ENCODE measurements around the gene WDR55. TPM values are rescaled to one million over a fixed set of nuclear protein-coding genes. Genes with fewer than 3 reads are reported as not detected.
"Not testable (repeated sequence)": the region's sequence is repeated elsewhere in the genome, so short reads cannot be mapped to it uniquely, and the experiment has no call there.

Gene WDR55
- total RNA-seq, 3 donors from 2014 or later (not counting 1 experiment from before 2014, with no cell fraction given) = 42.3 to 45.1 (median 43.3) TPM

DNA sequence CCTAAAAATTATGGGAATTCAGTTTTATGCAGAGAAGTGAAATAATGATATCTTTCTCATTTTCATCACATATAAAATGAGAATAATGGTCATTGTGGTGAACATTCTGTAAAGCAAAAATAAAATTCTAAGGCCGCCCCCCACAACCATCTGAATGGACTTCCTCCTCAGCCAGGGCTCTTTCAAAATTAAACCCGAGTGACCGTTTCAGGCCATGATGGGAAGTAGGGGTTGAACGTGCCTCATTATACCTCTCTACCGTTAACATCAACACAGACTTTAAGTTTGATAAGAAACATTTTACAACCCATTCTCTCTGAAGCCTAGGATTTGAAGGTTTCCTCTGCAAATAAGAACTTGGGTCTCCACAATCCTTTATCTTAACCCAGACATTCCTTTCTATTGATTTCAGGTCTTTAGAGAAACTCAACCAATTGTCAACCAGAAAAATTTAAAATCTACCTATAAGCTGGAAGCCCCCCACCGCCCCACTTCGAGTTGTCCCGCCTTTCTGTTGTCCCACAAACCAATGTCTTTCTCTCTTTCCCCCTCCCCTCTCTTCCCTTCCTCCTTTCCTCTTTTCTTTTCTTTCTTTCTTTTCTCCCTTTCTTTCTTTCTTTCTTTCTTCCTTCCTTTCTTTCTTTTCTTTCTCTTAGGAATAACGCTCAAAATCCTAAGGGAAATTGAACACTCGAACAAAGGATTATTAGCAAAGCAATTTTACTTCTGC lies 27.2 kb upstream of the WDR55 start:
- ATAC-seq = no peak
- DNase-seq = no peak
- H3K36me3 Mint-ChIP-seq = no peaks in the 10 kb centered on the region
- peak overlapping the region; percentile 28 for H3K4me3 Mint-ChIP-seq
- Histone ChIP-seq H3K27me3 (ENCODE audit: control insufficient read depth, insufficient read depth, low read length) (no peaks in the 10 kb centered on the region), H3K9me3 (ENCODE audit: control insufficient read depth, insufficient read depth, low read length) (no peaks in the 10 kb centered on the region), H3K4me1 (ENCODE audit: control insufficient read depth, insufficient read depth, low read length) (peaks cover 27% of the 10 kb centered on the region), H3K27ac (ENCODE audit: low read length) (no peak overlapping the region), H3K36me3 (ENCODE audit: control insufficient read depth, insufficient read depth, low read length) (peaks cover under 1% of the 10 kb centered on the region), H3K4me3 (ENCODE audit: low read length) (no peak overlapping the region)
- H3K27me3 Mint-ChIP-seq (ENCODE audit: low read depth in 2 of 2) = no peaks in the 10 kb centered on the region
- H3K9me3 Mint-ChIP-seq = no peaks in the 10 kb centered on the region
- H3K27ac Mint-ChIP-seq = peak overlapping the region in 1 of 2 donors; percentile 95
- 92% methylated on average over 9 of the region's 10 CpGs for WGBS (ENCODE audit: insufficient coverage)
- TF ChIP-seq, protein P1, sequence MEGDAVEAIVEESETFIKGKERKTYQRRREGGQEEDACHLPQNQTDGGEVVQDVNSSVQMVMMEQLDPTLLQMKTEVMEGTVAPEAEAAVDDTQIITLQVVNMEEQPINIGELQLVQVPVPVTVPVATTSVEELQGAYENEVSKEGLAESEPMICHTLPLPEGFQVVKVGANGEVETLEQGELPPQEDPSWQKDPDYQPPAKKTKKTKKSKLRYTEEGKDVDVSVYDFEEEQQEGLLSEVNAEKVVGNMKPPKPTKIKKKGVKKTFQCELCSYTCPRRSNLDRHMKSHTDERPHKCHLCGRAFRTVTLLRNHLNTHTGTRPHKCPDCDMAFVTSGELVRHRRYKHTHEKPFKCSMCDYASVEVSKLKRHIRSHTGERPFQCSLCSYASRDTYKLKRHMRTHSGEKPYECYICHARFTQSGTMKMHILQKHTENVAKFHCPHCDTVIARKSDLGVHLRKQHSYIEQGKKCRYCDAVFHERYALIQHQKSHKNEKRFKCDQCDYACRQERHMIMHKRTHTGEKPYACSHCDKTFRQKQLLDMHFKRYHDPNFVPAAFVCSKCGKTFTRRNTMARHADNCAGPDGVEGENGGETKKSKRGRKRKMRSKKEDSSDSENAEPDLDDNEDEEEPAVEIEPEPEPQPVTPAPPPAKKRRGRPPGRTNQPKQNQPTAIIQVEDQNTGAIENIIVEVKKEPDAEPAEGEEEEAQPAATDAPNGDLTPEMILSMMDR (IDR thresholded peaks at IDR 0.05) = no peak
- intact Hi-C loops (cut with micrococcal nuclease) = loop anchor here (2.0 kb wide), 2 partner anchors 73 to 235 kb away; partner anchors contain the start of genes APBB3 and SLC35A4
- peaks cover 24 to 44% of the 10 kb centered on the region in 2 donors for H3K4me1 Mint-ChIP-seq

DNA sequence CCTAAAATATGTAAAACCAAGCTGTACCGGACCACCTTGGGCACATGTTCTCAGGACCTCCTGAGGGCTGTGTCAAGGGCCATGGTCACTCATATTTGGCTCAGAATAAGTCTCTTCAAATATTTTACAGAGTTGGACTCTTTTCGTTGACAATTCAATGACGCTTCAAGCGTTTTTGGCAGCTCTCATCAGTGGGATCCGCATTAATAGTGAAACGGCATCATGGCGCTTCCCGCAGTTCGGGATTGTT lies 25.9 kb upstream of the WDR55 start:
- 28% methylated on average over 9 of the region's 9 CpGs for WGBS (ENCODE audit: insufficient coverage)

DNA sequence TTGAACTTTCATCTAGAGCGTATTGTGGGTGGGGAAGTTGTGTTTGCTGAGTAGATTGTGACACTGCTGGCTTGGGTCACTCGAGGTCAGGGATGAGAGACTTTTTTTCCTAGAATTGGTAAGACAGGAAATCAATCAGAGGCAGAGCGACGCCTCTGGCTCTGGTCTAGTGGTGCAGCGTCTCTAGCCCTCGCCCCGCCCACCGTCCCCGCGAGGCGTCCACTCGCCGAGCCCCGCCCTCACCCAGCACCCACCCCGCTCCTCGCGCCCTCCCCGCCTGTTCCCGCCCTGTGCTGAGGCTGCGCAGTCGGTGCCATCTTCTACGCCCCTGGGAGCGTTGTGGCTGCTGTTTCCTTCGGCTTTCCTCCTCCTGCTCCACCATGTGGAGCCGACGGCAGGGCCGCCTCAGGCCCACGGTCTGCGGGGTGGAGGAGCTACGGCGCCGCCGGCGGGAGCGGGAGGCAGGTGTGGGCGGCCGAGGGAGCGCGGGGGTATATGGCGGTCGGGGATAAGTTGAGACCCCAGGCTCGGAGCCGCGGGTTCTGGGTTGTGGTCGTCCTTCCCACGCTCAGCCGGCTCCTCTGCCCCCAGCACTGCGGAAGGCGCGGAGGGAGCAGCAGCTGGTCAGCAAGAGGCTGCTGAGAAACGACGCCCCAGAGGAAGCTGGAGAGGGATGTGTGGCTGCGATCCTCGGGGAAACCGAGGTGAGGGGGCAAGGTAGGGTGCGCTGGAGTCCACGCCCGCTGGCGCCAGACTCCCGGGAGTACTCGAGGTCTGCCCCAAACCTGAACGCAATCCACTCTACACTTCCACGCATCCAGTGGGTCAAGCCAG lies 25.3 kb upstream of the WDR55 start, which contains the start of gene TMCO6:
Gene TMCO6, plus strand, starts transcription at position 304 of the 834 bp plus-strand sequence. Its CDS starts 77 bp downstream, at position 381.
- peaks cover 15 to 35% of the 10 kb centered on the region in 2 donors for H3K4me1 Mint-ChIP-seq
- DNase-seq = peak; percentile 94 to 98
- intact Hi-C loops (cut with micrococcal nuclease) = loop anchor here (1.0 to 2.0 kb wide), 4 partner anchors 8 to 237 kb away; partner anchors contain the start of genes APBB3, EIF4EBP3, IK and NDUFA2
- peak within 1 kb of the TSS; percentile 65 for H3K4me3 ChIP-seq (ENCODE audit: low read length)
- TF ChIP-seq, protein P1 (IDR thresholded peaks at IDR 0.05) = peak; percentile 61
- no peaks in the 10 kb centered on the region for H3K27me3 ChIP-seq (ENCODE audit: control insufficient read depth, insufficient read depth, low read length)
- H3K4me3 Mint-ChIP-seq = peak within 1 kb of the TSS; percentile 92
- H3K27ac ChIP-seq (ENCODE audit: low read length) = peak within 1 kb of the TSS; percentile 84
- no peaks in the 10 kb centered on the region for H3K36me3 Mint-ChIP-seq
- H3K27me3 Mint-ChIP-seq (ENCODE audit: low read depth in 2 of 2) = no peaks in the 10 kb centered on the region
- peaks cover 18% of the 10 kb centered on the region for H3K4me1 ChIP-seq (ENCODE audit: control insufficient read depth, insufficient read depth, low read length)
- WGBS (ENCODE audit: insufficient coverage) = under 1% methylated on average over 63 of the region's 63 CpGs
- H3K27ac Mint-ChIP-seq = peak within 1 kb of the TSS; percentile 93 to 95
- H3K36me3 ChIP-seq (ENCODE audit: control insufficient read depth, insufficient read depth, low read length) = peaks cover 15% of the 10 kb centered on the region
- peak; percentile 98 to 100 (median 99) for ATAC-seq
- no peaks in the 10 kb centered on the region for H3K9me3 ChIP-seq (ENCODE audit: control insufficient read depth, insufficient read depth, low read length)
- no peaks in the 10 kb centered on the region for H3K9me3 Mint-ChIP-seq

More for the DNA sequence above, 25.9 kb upstream of the WDR55 start:
- H3K27ac ChIP-seq (ENCODE audit: low read length) = peak overlapping the region; percentile 84
- not testable (repeated sequence) for H3K9me3 Mint-ChIP-seq; ATAC-seq; H3K27me3 ChIP-seq (ENCODE audit: control insufficient read depth, insufficient read depth, low read length); H3K27me3 Mint-ChIP-seq (ENCODE audit: low read depth in 2 of 2); H3K36me3 ChIP-seq (ENCODE audit: control insufficient read depth, insufficient read depth, low read length); H3K36me3 Mint-ChIP-seq; H3K9me3 ChIP-seq (ENCODE audit: control insufficient read depth, insufficient read depth, low read length); DNase-seq
- H3K4me1 ChIP-seq (ENCODE audit: control insufficient read depth, insufficient read depth, low read length) = peaks cover 18% of the 10 kb centered on the region
- peak overlapping the region; percentile 92 for H3K4me3 Mint-ChIP-seq
- peaks cover 15 to 35% of the 10 kb centered on the region in 2 donors for H3K4me1 Mint-ChIP-seq
- peak overlapping the region; percentile 93 to 95 for H3K27ac Mint-ChIP-seq
- peak overlapping the region; percentile 41 for H3K4me3 ChIP-seq (ENCODE audit: low read length)
- intact Hi-C loops (cut with micrococcal nuclease) = loop anchor here (1.0 to 2.0 kb wide), 4 partner anchors 8 to 236 kb away; partner anchors contain the start of genes APBB3, EIF4EBP3, IK and NDUFA2

DNA sequence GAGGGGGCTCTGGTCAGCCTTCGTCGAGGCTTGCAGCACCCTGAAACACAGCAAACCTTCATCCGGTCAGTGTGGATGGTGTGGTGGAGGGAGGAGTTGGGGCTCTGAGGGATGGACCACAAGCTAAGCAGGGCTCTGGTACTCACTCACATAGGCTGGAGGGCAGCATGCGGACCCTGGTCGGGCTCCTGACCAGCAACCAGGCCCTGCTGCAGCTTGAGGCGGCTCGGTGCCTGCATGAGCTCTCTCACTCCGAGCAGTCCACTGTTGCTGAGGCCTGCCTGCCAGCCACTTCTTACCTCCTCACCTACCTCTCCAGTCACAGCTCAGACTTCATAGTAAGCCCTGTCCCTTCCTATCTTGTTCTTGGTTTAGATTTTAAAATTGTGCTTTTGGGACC lies 23.0 kb upstream of the WDR55 start:
- H3K27me3 ChIP-seq (ENCODE audit: control insufficient read depth, insufficient read depth, low read length) = no peaks in the 10 kb centered on the region
- Mint-ChIP-seq H3K4me3 (no peak overlapping the region), H3K27me3 (ENCODE audit: low read depth in 2 of 2) (no peaks in the 10 kb centered on the region), H3K4me1 (peaks cover 22 to 41% of the 10 kb centered on the region in 2 donors), H3K36me3 (no peaks in the 10 kb centered on the region), H3K27ac (no peak overlapping the region), H3K9me3 (no peaks in the 10 kb centered on the region)
- TF ChIP-seq, protein P1 (IDR thresholded peaks at IDR 0.05) = no peak
- intact Hi-C loops (cut with micrococcal nuclease) = no loop called here
- H3K27ac ChIP-seq (ENCODE audit: low read length) = no peak overlapping the region
- peaks cover 23% of the 10 kb centered on the region for H3K4me1 ChIP-seq (ENCODE audit: control insufficient read depth, insufficient read depth, low read length)
- H3K9me3 ChIP-seq (ENCODE audit: control insufficient read depth, insufficient read depth, low read length) = no peaks in the 10 kb centered on the region
- H3K36me3 ChIP-seq (ENCODE audit: control insufficient read depth, insufficient read depth, low read length) = peaks cover 24% of the 10 kb centered on the region
- 89% methylated on average over 8 of the region's 8 CpGs for WGBS (ENCODE audit: insufficient coverage)
- DNase-seq (no peak), ATAC-seq (no peak)
- H3K4me3 ChIP-seq (ENCODE audit: low read length) = no peak overlapping the region

All from natural killer cell (primary cell).